WTC11 (cell line): ENCODE measurements around the gene SEC22C. TPM values are rescaled to one million over a fixed set of nuclear protein-coding genes. Genes with fewer than 3 reads are reported as not detected.

ENCODE experiments used
- ATAC-seq: fragments of 200-7000 bp; cut with Tn5 transposase; 2 replicates; pipeline ENCODE4 v1.10.0; 2021; ENCODE audit warnings: mild to moderate bottlenecking, moderate library complexity
- CTCF ChIA-PET: fragments of 300-600 bp; sonication (Branson Sonifier 250); formaldehyde crosslinking; loops from one replicate; lab custom pipeline; 2021; ENCODE audit warnings: antibody characterized with exemption; lab: Charles Lee
- POLR2A ChIA-PET: fragments of 350-600 bp; sonication (Branson Sonifier 250); formaldehyde crosslinking; loops from one replicate; lab custom pipeline; 2021; ENCODE audit warnings: antibody characterized with exemption; lab: Charles Lee
- DNase-seq: peaks from one replicate; pipeline ENCODE4 v3.0.0; 2021; ENCODE audit warnings: low spot score
- H3K27ac Mint-ChIP-seq: 2 replicates; pipeline ENCODE4 v1.8.0; 2021; ENCODE audit warnings: mixed read lengths
- H3K27me3 Mint-ChIP-seq: 2 replicates; pipeline ENCODE4 v1.8.0; 2021; ENCODE audit warnings: low read depth, mild to moderate bottlenecking, moderate library complexity, mixed read lengths
- H3K36me3 Mint-ChIP-seq: 2 replicates; pipeline ENCODE4 v1.8.0; 2021; ENCODE audit warnings: mixed read lengths
- H3K4me1 Mint-ChIP-seq: 2 replicates; pipeline ENCODE4 v1.8.0; 2022; ENCODE audit warnings: mixed read lengths
- H3K4me3 Mint-ChIP-seq: 2 replicates; pipeline ENCODE4 v1.8.0; 2021; ENCODE audit warnings: mild to moderate bottlenecking, moderate library complexity, mixed read lengths
- H3K9me3 Mint-ChIP-seq: 2 replicates; pipeline ENCODE4 v1.8.0; 2021; ENCODE audit warnings: mixed read lengths
- AFF4 ChIP-seq: sonication (generic); formaldehyde crosslinking; IDR thresholded peaks from 2 replicates; pipeline ENCODE4 v1.8.1; 2023; ENCODE audit warnings: mild to moderate bottlenecking, missing genetic modification reagents, borderline replicate concordance
- ATF6 ChIP-seq: sonication (generic); formaldehyde crosslinking; IDR thresholded peaks from 2 replicates; pipeline ENCODE4 v1.8.1; 2023; ENCODE audit warnings: mild to moderate bottlenecking, missing genetic modification reagents
- CBFB ChIP-seq: sonication (generic); formaldehyde crosslinking; IDR thresholded peaks from 2 replicates; pipeline ENCODE4 v1.8.1; 2022; ENCODE audit warnings: mild to moderate bottlenecking, low read depth, missing genetic modification reagents
- CDX4 ChIP-seq: fragments of 250-450 bp; sonication (Bioruptor Pico); IDR thresholded peaks from 2 replicates; pipeline ENCODE4 v1.9.0; 2021; ENCODE audit warnings: moderate library complexity, mild to moderate bottlenecking, inconsistent platforms, borderline replicate concordance
- CREB1 ChIP-seq: sonication (generic); formaldehyde crosslinking; IDR thresholded peaks from 2 replicates; pipeline ENCODE4 v1.8.0; 2023; ENCODE audit warnings: mild to moderate bottlenecking, missing genetic modification reagents
- ELF4 ChIP-seq: sonication (generic); formaldehyde crosslinking; IDR thresholded peaks from 2 replicates; pipeline ENCODE4 v1.8.1; 2022; ENCODE audit warnings: low read depth, mild to moderate bottlenecking, moderate library complexity, missing genetic modification reagents
- EMX1 ChIP-seq: fragments of 250-450 bp; sonication (Bioruptor Pico); IDR thresholded peaks from 2 replicates; pipeline ENCODE4 v1.8.0; 2021; ENCODE audit warnings: mild to moderate bottlenecking
- MAX ChIP-seq: sonication (generic); formaldehyde crosslinking; IDR thresholded peaks from 2 replicates; pipeline ENCODE4 v1.8.0; 2022; ENCODE audit warnings: mild to moderate bottlenecking, missing genetic modification reagents
- MLX ChIP-seq: sonication (generic); formaldehyde crosslinking; IDR thresholded peaks from 2 replicates; pipeline ENCODE4 v1.8.1; 2023; ENCODE audit warnings: mild to moderate bottlenecking, missing genetic modification reagents, moderate library complexity
- NFATC4 ChIP-seq: fragments of 250-450 bp; sonication (Bioruptor Pico); IDR thresholded peaks from 2 replicates; pipeline ENCODE4 v1.9.0; 2021; ENCODE audit warnings: mild to moderate bottlenecking
- NFE2L1 ChIP-seq: sonication (generic); formaldehyde crosslinking; IDR thresholded peaks from 2 replicates; pipeline ENCODE4 v1.8.1; 2023; ENCODE audit warnings: missing genetic modification reagents
- NR2C2 ChIP-seq: sonication (generic); formaldehyde crosslinking; IDR thresholded peaks from 2 replicates; pipeline ENCODE4 v1.8.0; 2022; ENCODE audit warnings: mild to moderate bottlenecking, missing genetic modification reagents
- PRDM15 ChIP-seq: sonication (generic); formaldehyde crosslinking; IDR thresholded peaks from 2 replicates; pipeline ENCODE4 v1.8.0; 2022; ENCODE audit warnings: missing genetic modification reagents
- PRRX2 ChIP-seq: fragments of 250-450 bp; sonication (Bioruptor Pico); IDR thresholded peaks from 2 replicates; pipeline ENCODE4 v1.8.0; 2021; ENCODE audit warnings: mild to moderate bottlenecking
- SMAD4 ChIP-seq: sonication (generic); formaldehyde crosslinking; IDR thresholded peaks from 2 replicates; pipeline ENCODE4 v1.8.0; 2022; ENCODE audit warnings: mild to moderate bottlenecking, missing genetic modification reagents
- SOX15 ChIP-seq: fragments of 250-450 bp; sonication (Bioruptor Pico); IDR thresholded peaks from 2 replicates; pipeline ENCODE4 v1.9.0; 2021; ENCODE audit warnings: mild to moderate bottlenecking
- TEAD1 ChIP-seq: sonication (generic); formaldehyde crosslinking; IDR thresholded peaks from 2 replicates; pipeline ENCODE4 v1.8.0; 2022; ENCODE audit warnings: mild to moderate bottlenecking, missing genetic modification reagents
- ZBTB21 ChIP-seq: sonication (generic); formaldehyde crosslinking; IDR thresholded peaks from 2 replicates; pipeline ENCODE4 v1.8.1; 2023; ENCODE audit warnings: mild to moderate bottlenecking, missing genetic modification reagents, borderline replicate concordance
- ZNF317 ChIP-seq: sonication (generic); formaldehyde crosslinking; IDR thresholded peaks from 2 replicates; pipeline ENCODE4 v1.8.1; 2023; ENCODE audit warnings: low read depth, mild to moderate bottlenecking, moderate library complexity, missing genetic modification reagents, borderline replicate concordance
- ZNF423 ChIP-seq: fragments of 250-450 bp; sonication (Bioruptor Pico); IDR thresholded peaks from 2 replicates; pipeline ENCODE4 v2.1.2; 2022; ENCODE audit warnings: mild to moderate bottlenecking, moderate library complexity
- ZNF512 ChIP-seq: sonication (generic); formaldehyde crosslinking; IDR thresholded peaks from 2 replicates; pipeline ENCODE4 v1.8.1; 2022; ENCODE audit warnings: missing genetic modification reagents, borderline replicate concordance
- ZNF671 ChIP-seq: fragments of 250-450 bp; sonication (Bioruptor Pico); IDR thresholded peaks from 2 replicates; pipeline ENCODE4 v1.8.0; 2021; ENCODE audit warnings: mild to moderate bottlenecking
- total RNA-seq: library from RNA; stranded (reverse); gene quantifications from 3 replicates; pipeline ENCODE4 v1.2.3, GENCODE V29; 2021

SEC22C gene
- total RNA-seq, 1 experiment from 2014 or later: 37.0 TPM

GRCh38 chr3:42515391-42515916, 66.3 kb downstream of the SEC22C start:
- Mint-ChIP-seq H3K27ac (no peak overlapping the region), H3K9me3 (no peaks in the 10 kb centered on the region), H3K4me3 (no peak overlapping the region), H3K27me3 (no peaks in the 10 kb centered on the region; the same call in 1 of the 2 replicates), H3K36me3 (no peaks in the 10 kb centered on the region), H3K4me1 (0 out of 2 replicates have a peak, but pooled peaks cover 5% of the 10 kb centered on the region)
- TF ChIP-seq ZBTB21 (CRISPR knock-in tag) (no peak), ELF4 (CRISPR knock-in tag) (no peak), ATF6 (CRISPR knock-in tag) (no peak), TEAD1 (CRISPR knock-in tag) (no peak), ZNF671 (CRISPR knock-in tag) (no peak), SMAD4 (CRISPR knock-in tag) (no peak), CREB1 (CRISPR knock-in tag) (no peak), NR2C2 (CRISPR knock-in tag) (no peak), SOX15 (CRISPR knock-in tag) (no peak), CBFB (CRISPR knock-in tag) (no peak), AFF4 (CRISPR knock-in tag) (no peak), CDX4 (CRISPR knock-in tag) (no peak), MAX (no peak)
- ChIA-PET CTCF (interaction anchor here (1.6 kb wide), 1 partner anchor 24 kb away, joined by 5 read pairs; no protein-coding TSS in a partner anchor), POLR2A (no interaction called here)
- no peak for DNase-seq
- ATAC-seq: no peak

GRCh38 chr3:42514876-42515275, 66.9 kb downstream of the SEC22C start:
- no peak for ATAC-seq
- Mint-ChIP-seq H3K27ac (no peak overlapping the region), H3K4me1 (0 out of 2 replicates have a peak, but pooled peaks cover 5% of the 10 kb centered on the region), H3K9me3 (no peaks in the 10 kb centered on the region), H3K4me3 (no peak overlapping the region), H3K27me3 (peaks cover 3% of the 10 kb centered on the region), H3K36me3 (no peaks in the 10 kb centered on the region)
- POLR2A ChIA-PET: no interaction called here
- DNase-seq: no peak
- CTCF ChIA-PET: interaction anchor here (1.6 kb wide), 1 partner anchor 25 kb away, joined by 5 read pairs; no protein-coding TSS in a partner anchor
- TF ChIP-seq EMX1 (CRISPR knock-in tag): no peak
- no peak for TF ChIP-seq ZNF512
- TF ChIP-seq PRDM15 (CRISPR knock-in tag): no peak
- TF ChIP-seq MLX: no peak
- TF ChIP-seq NR2C2 (CRISPR knock-in tag): no peak
- TF ChIP-seq NFE2L1: no peak
- TF ChIP-seq PRRX2 (CRISPR knock-in tag): no peak
- no peak for TF ChIP-seq CDX4 (CRISPR knock-in tag)
- TF ChIP-seq ZNF423: no peak
- no peak for TF ChIP-seq CREB1 (CRISPR knock-in tag)
- TF ChIP-seq ZNF317 (CRISPR knock-in tag): no peak
- no peak for TF ChIP-seq NFATC4 (CRISPR knock-in tag)
